ENCODE results near the gene TRPM6.

GRCh38 chr9:74876382-74876949 lies 11.3 kb downstream of the TRPM6 start:
- TF ChIP-seq, protein P1, sequence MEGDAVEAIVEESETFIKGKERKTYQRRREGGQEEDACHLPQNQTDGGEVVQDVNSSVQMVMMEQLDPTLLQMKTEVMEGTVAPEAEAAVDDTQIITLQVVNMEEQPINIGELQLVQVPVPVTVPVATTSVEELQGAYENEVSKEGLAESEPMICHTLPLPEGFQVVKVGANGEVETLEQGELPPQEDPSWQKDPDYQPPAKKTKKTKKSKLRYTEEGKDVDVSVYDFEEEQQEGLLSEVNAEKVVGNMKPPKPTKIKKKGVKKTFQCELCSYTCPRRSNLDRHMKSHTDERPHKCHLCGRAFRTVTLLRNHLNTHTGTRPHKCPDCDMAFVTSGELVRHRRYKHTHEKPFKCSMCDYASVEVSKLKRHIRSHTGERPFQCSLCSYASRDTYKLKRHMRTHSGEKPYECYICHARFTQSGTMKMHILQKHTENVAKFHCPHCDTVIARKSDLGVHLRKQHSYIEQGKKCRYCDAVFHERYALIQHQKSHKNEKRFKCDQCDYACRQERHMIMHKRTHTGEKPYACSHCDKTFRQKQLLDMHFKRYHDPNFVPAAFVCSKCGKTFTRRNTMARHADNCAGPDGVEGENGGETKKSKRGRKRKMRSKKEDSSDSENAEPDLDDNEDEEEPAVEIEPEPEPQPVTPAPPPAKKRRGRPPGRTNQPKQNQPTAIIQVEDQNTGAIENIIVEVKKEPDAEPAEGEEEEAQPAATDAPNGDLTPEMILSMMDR (IDR thresholded peaks at IDR 0.05), result no peak
- no peak for TF ChIP-seq POLR2A (IDR thresholded peaks at IDR 0.05)
